ENCODE data around the gene RAB10.
"Not testable (repeated sequence)": the region's sequence is repeated elsewhere in the genome, so short reads cannot be mapped to it uniquely, and the experiment has no call there.

Gene RAB10

GRCh38 chr2:25996844-25997243 is 37.0 kb upstream of the RAB10 start:
- TF ChIP-seq CTCF (IDR thresholded peaks at IDR 0.05; ENCODE audit: low read depth, low read length, missing control alignments): no peak
- DNase-seq (ENCODE audit: low read depth): no peak
- H3K4me3 ChIP-seq (ENCODE audit: low read depth, low read length): no peak overlapping the region

DNA sequence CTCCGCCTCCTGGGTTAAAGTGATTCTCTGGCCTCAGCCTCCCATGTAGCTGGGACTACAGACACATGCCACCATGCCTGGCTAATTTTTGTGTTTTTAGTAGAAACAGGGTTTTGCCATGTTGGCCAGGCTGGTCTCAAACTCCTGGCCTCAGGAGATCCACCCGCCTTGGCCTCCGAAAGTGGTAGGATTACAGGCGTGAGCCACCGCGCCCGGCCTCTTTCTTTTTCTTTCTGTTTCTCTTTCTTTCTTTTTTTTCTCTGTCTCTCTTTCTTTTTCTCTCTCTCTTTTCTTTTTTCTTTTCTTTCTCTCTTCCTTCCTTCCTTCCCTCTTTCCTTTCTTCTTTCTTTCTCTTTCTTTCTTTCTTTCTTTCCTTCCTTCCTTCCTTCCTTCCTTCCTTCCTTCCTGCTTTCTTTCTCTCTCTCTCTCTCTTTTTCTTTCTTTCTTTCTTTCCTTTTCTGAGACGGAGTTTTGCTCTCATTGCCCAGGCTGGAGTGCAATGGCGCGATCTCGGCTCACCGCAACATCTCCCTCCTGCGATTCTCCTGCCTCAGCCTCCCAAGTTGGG is 35.0 kb upstream of the RAB10 start:
- not testable (repeated sequence) for DNase-seq (ENCODE audit: low read depth); H3K4me3 ChIP-seq (ENCODE audit: low read depth, low read length)

- not testable (repeated sequence) for DNase-seq (ENCODE audit: low read depth); H3K4me3 ChIP-seq (ENCODE audit: low read depth, low read length)
These were observed 34.5 kb upstream of the RAB10 start for GRCh38 chr2:25999406-25999805.

- no peak for TF ChIP-seq CTCF (IDR thresholded peaks at IDR 0.05; ENCODE audit: low read depth, low read length, missing control alignments)
- H3K4me3 ChIP-seq (ENCODE audit: low read depth, low read length): no peak overlapping the region
- no peak for DNase-seq (ENCODE audit: low read depth)
These were observed 33.3 kb upstream of the RAB10 start for GRCh38 chr2:26000561-26001082.

DNA sequence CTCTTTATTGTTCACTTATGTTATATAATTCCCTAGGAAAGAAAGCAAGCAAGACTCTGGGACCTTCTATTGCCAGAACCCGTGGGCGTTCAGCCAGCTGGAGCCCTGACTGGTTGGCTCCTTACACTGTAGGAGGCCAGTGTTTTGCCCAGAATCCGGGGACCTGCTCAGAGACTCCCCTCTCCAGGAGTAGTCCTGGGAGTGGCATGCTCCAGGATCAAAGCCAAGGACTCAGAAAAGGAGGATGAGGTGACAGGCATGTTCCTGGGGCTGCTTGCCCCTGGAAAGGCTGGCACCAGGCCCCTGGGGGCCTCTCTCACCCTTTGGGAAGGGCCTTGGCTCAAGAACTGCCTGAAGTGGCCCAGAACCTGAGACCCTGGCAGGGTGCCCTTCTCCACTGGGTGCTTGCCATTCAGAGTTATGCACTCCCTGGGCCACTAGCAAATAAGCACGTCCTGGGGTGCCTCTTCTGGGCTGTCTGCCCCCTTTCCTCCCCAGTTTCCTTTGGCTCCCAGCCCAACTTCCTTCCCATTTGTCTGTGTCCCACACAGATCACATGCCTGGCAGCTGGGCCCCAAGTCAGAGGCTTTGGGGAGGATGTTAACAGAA is 32.0 kb upstream of the RAB10 start:
- no peak for TF ChIP-seq CTCF (IDR thresholded peaks at IDR 0.05; ENCODE audit: low read depth, low read length, missing control alignments)
- no peak for DNase-seq (ENCODE audit: low read depth)
- H3K4me3 ChIP-seq (ENCODE audit: low read depth, low read length): no peak overlapping the region

GRCh38 chr2:26002632-26003310 is 31.1 kb upstream of the RAB10 start:
- no peak for DNase-seq (ENCODE audit: low read depth)
- no peak overlapping the region for H3K4me3 ChIP-seq (ENCODE audit: low read depth, low read length)
- TF ChIP-seq CTCF (IDR thresholded peaks at IDR 0.05; ENCODE audit: low read depth, low read length, missing control alignments): no peak

GRCh38 chr2:26008095-26008494 is 25.8 kb upstream of the RAB10 start:
- TF ChIP-seq CTCF (IDR thresholded peaks at IDR 0.05; ENCODE audit: low read depth, low read length, missing control alignments): no peak
- no peak for DNase-seq (ENCODE audit: low read depth)
- no peak overlapping the region for H3K4me3 ChIP-seq (ENCODE audit: low read depth, low read length)

All from GM12864 (cell line).